ENCODE data around the gene PRRT4. TPM values are rescaled to one million over a fixed set of nuclear protein-coding genes. Genes with fewer than 3 reads are reported as not detected.
A peak's percentile ranks its signal among the peaks of the same experiment; 100 is the strongest.

PRRT4 gene
- total and polyA plus RNA-seq, 9 of the 15 experiments (the other 6 are each of a cell fraction or from before 2014, with no cell fraction given): not detected

GRCh38 chr7:128343554-128344430 is 17.7 kb downstream of the PRRT4 start, which contains the start of gene RBM28 (continued):
- TF ChIP-seq TEAD1 (CRISPR knock-in tag; IDR thresholded peaks at IDR 0.05) (peak; percentile 88 to 95), HINFP (tag; conservative IDR thresholded peaks at IDR 0.05; ENCODE audit: low read depth) (no peak), THRA (IDR thresholded peaks at IDR 0.05) (no peak), EWSR1 (IDR thresholded peaks at IDR 0.05; ENCODE audit: borderline replicate concordance, low read depth, partially characterized antibody) (no peak), ZC3H8 (IDR thresholded peaks at IDR 0.05) (no peak), HDAC6 (IDR thresholded peaks at IDR 0.05; ENCODE audit: low read depth, low read length) (no peak), ZNF764 (CRISPR knock-in tag; IDR thresholded peaks at IDR 0.05; ENCODE audit: low read depth) (no peak), MEF2D (tag; conservative IDR thresholded peaks at IDR 0.05; ENCODE audit: low read depth) (no peak), BRD9 (IDR thresholded peaks at IDR 0.05; ENCODE audit: low read depth, partially characterized antibody) (no peak), SFPQ (IDR thresholded peaks at IDR 0.05; ENCODE audit: low read depth, low read length) (no peak), DACH1 (IDR thresholded peaks at IDR 0.05; ENCODE audit: partially characterized antibody) (peak; percentile 63), ZNF407 (IDR thresholded peaks at IDR 0.05; ENCODE audit: low read depth) (no peak), SMARCE1 (IDR thresholded peaks at IDR 0.05) (0 out of 2 replicates have a peak, but pooled peaks have one; percentile 13)

Measured in K562 (cell line).